HepG2 (cell line): Measurements from ENCODE around the gene PSMB9. TPM values are rescaled to one million over a fixed set of nuclear protein-coding genes. Genes with fewer than 3 reads are reported as not detected.

ENCODE experiments used
- ARNT2 ChIP-seq: sonication (generic); formaldehyde crosslinking; IDR thresholded peaks from 2 replicates; pipeline ENCODE4 v1.8.0; 2022; ENCODE audit warnings: mild to moderate bottlenecking, low read depth, missing genetic modification reagents, moderate library complexity
- ATF7 ChIP-seq, 2 experiments: fragments of 450-650 bp in 1 of 2; sonication (generic) in 1 of 2; formaldehyde crosslinking in 1 of 2; IDR thresholded peaks; 2 replicates each; pipeline versions ENCODE4 v1.4.0 to v1.6.1; 2016 to 2020; ENCODE audit warnings: antibody characterized with exemption in 1 of 2, mild to moderate bottlenecking in 1 of 2, missing genetic modification reagents in 1 of 2
- BRCA1 ChIP-seq: sonication (generic); formaldehyde crosslinking; IDR thresholded peaks from 2 replicates; pipeline ENCODE4 v1.4.0; 2020; ENCODE audit warnings: missing genetic modification reagents
- DMAP1 ChIP-seq: IDR thresholded peaks from 2 replicates; pipeline ENCODE4 v1.6.1; 2016
- FOXA3 ChIP-seq: IDR thresholded peaks from 2 replicates; pipeline ENCODE4 v1.6.1; 2016; ENCODE audit warnings: missing genetic modification reagents, missing compliant biosample characterization
- GFI1 ChIP-seq: sonication (generic); formaldehyde crosslinking; IDR thresholded peaks from 2 replicates; pipeline ENCODE4 v1.5.0; 2020; ENCODE audit warnings: missing genetic modification reagents, mild to moderate bottlenecking, borderline replicate concordance
- GTF3A ChIP-seq: sonication (generic); formaldehyde crosslinking; conservative IDR thresholded peaks from 2 replicates; pipeline ENCODE4 v1.4.0; 2020; ENCODE audit warnings: mild to moderate bottlenecking, missing genetic modification reagents
- KMT2A ChIP-seq: sonication (generic); formaldehyde crosslinking; IDR thresholded peaks from 2 replicates; pipeline ENCODE4 v1.4.0; 2020; ENCODE audit warnings: missing genetic modification reagents
- PHF8 ChIP-seq: sonication (generic); formaldehyde crosslinking; IDR thresholded peaks from 2 replicates; pipeline ENCODE4 v1.5.0; 2020; ENCODE audit warnings: missing genetic modification reagents
- RARG ChIP-seq: sonication (generic); formaldehyde crosslinking; IDR thresholded peaks from 2 replicates; pipeline ENCODE4 v1.4.0; 2020; ENCODE audit warnings: low read depth, mild to moderate bottlenecking, missing genetic modification reagents
- RBFOX2 ChIP-seq: fragments of 200-400 bp; formaldehyde crosslinking; IDR thresholded peaks from 2 replicates; pipeline ENCODE4 v1.6.1; 2017; ENCODE audit warnings: low read depth, mild to moderate bottlenecking, low read length
- SAFB2 ChIP-seq: sonication (generic); formaldehyde crosslinking; IDR thresholded peaks from 2 replicates; pipeline ENCODE4 v1.5.1; 2020; ENCODE audit warnings: missing genetic modification reagents, low read depth, mild to moderate bottlenecking, borderline replicate concordance
- SOX5 ChIP-seq: IDR thresholded peaks from 2 replicates; pipeline ENCODE4 v1.6.1; 2016; ENCODE audit warnings: borderline replicate concordance
- SSRP1 ChIP-seq: IDR thresholded peaks from 2 replicates; pipeline ENCODE4 v1.6.1; 2016; ENCODE audit warnings: control low read depth
- TBP ChIP-seq: sonication (generic); formaldehyde crosslinking; IDR thresholded peaks from 2 replicates; pipeline ENCODE4 v1.5.0; 2020; ENCODE audit warnings: missing genetic modification reagents
- ZIK1 ChIP-seq: sonication (generic); formaldehyde crosslinking; IDR thresholded peaks from 2 replicates; pipeline ENCODE4 v1.5.0; 2020; ENCODE audit warnings: mild to moderate bottlenecking, low read depth, missing genetic modification reagents, borderline replicate concordance
- ZNF124 ChIP-seq: sonication (generic); formaldehyde crosslinking; IDR thresholded peaks from 2 replicates; pipeline ENCODE4 v1.4.0; 2020; ENCODE audit warnings: missing genetic modification reagents
- ZNF274 ChIP-seq: sonication (generic); formaldehyde crosslinking; IDR thresholded peaks from 2 replicates; pipeline ENCODE4 v1.5.1; 2020; ENCODE audit warnings: mild to moderate bottlenecking, missing genetic modification reagents
- ZNF337 ChIP-seq: sonication (generic); formaldehyde crosslinking; IDR thresholded peaks from 2 replicates; pipeline ENCODE4 v1.5.1; 2020; ENCODE audit warnings: missing genetic modification reagents, low read depth, mild to moderate bottlenecking, borderline replicate concordance
- ZNF672 ChIP-seq: sonication (generic); formaldehyde crosslinking; IDR thresholded peaks from 2 replicates; pipeline ENCODE4 v1.8.1; 2022; ENCODE audit warnings: missing genetic modification reagents
- ZNF839 ChIP-seq: sonication (generic); formaldehyde crosslinking; IDR thresholded peaks from 2 replicates; pipeline ENCODE4 v1.4.0; 2020; ENCODE audit warnings: missing genetic modification reagents, mild to moderate bottlenecking, borderline replicate concordance
- ZNF878 ChIP-seq: sonication (generic); formaldehyde crosslinking; IDR thresholded peaks from 2 replicates; pipeline ENCODE4 v1.8.1; 2023; ENCODE audit warnings: mild to moderate bottlenecking, missing genetic modification reagents, moderate library complexity
- ZSCAN31 ChIP-seq: sonication (generic); formaldehyde crosslinking; IDR thresholded peaks from 2 replicates; pipeline ENCODE4 v1.5.0; 2020; ENCODE audit warnings: low read depth, mild to moderate bottlenecking, missing genetic modification reagents
- polyA plus RNA-seq, 8 experiments: library from polyadenylated mRNA; depleted of rRNA in 3 of 8; stranded (reverse) in 7 of 8; unstranded in 1 of 8; fragments of >200 nt; fragmentation: Illumina TruSeq in 4 of 8; extraction: Trizol in 4 of 8; gene quantifications; 2 replicates each; pipeline versions ENCODE4 v1.2.1 to v1.2.3, GENCODE V29; 2011 to 2016; ENCODE audit warnings: low read depth in 4 of 8, missing spikeins in 1 of 8, mixed read lengths in 1 of 8; ENCODE audit not compliant: insufficient read depth in 1 of 8
- total RNA-seq, 5 experiments: library from RNA; depleted of rRNA; stranded (reverse); fragments of >200 nt; fragmentation: Illumina TruSeq; extraction: Trizol; gene quantifications; 2 replicates each; pipeline ENCODE4 v1.2.3, GENCODE V29; 2016; ENCODE audit warnings: low read depth in 1 of 5
- TF ChIP-seq, protein P1 (sequence below): sonication (generic); formaldehyde crosslinking; conservative IDR thresholded peaks from 2 replicates; pipeline ENCODE4 v1.4.0; 2020; ENCODE audit warnings: missing genetic modification reagents
- TF ChIP-seq, protein P2 (sequence below): sonication (generic); formaldehyde crosslinking; IDR thresholded peaks from 2 replicates; pipeline ENCODE4 v1.8.0; 2022; ENCODE audit warnings: mild to moderate bottlenecking, missing genetic modification reagents, moderate library complexity
- TF ChIP-seq, protein P3 (sequence below): IDR thresholded peaks from 2 replicates; pipeline ENCODE4 v1.6.1; 2016; ENCODE audit warnings: mild to moderate bottlenecking
- TF ChIP-seq, protein P4 (sequence below): sonication (generic); formaldehyde crosslinking; IDR thresholded peaks from 2 replicates; pipeline ENCODE4 v1.8.1; 2023; ENCODE audit warnings: mild to moderate bottlenecking, missing genetic modification reagents
- TF ChIP-seq, protein P5 (sequence below): sonication (generic); formaldehyde crosslinking; IDR thresholded peaks from 2 replicates; pipeline ENCODE4 v1.8.1; 2023; ENCODE audit warnings: mild to moderate bottlenecking, inconsistent platforms, moderate library complexity, missing genetic modification reagents, borderline replicate concordance

The PSMB9 gene
- total and polyA plus RNA-seq, 2 of the 13 experiments (the other 11 are each of a cell fraction or from before 2014, with no cell fraction given) = 15.6 to 16.0 TPM

DNA sequence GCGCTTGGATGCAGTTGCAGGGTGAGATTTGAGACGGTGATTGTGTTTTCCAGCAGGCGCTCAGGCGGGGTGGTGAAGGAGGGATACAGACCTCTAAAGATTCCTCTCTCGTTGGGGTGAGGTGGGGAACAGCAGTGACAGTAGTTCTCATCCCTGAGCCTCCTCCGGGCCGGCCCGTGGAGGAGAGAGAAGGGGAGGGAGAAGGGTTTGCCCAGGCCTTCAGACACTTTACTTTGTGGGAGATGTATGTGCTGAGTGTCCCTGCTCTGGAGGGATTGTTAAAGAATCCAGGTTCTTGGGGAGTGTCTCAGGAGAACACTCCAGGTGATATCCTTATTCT is 41.0 kb downstream of the PSMB9 start (continued):
- TF ChIP-seq RARG (no peak), SOX5 (CRISPR knock-in tag) (no peak), BRCA1 (CRISPR knock-in tag) (no peak), ATF7 (IDR thresholded peaks at IDR 0.05) (no peak), ATF7 (CRISPR knock-in tag; IDR thresholded peaks at IDR 0.05) (no peak), SAFB2 (no peak), ARNT2 (CRISPR knock-in tag) (no peak), ZNF337 (CRISPR knock-in tag) (0 out of 2 replicates have a peak, but pooled peaks have one; percentile 23), ZNF672 (no peak), ZNF124 (CRISPR knock-in tag) (no peak), KMT2A (CRISPR knock-in tag) (0 out of 2 replicates have a peak, but pooled peaks have one; percentile 29), RBFOX2 (no peak), SSRP1 (CRISPR knock-in tag) (no peak), TBP (CRISPR knock-in tag) (no peak), GFI1 (CRISPR knock-in tag) (peak; percentile 10; the same call in 1 of the 2 replicates), ZIK1 (CRISPR knock-in tag) (0 out of 2 replicates have a peak, but pooled peaks have one; percentile 13), PHF8 (CRISPR knock-in tag) (no peak), DMAP1 (CRISPR knock-in tag) (0 out of 2 replicates have a peak, but pooled peaks have one; percentile 5), ZNF878 (no peak), GTF3A (CRISPR knock-in tag) (no peak), ZNF274 (CRISPR knock-in tag) (no peak), FOXA3 (CRISPR knock-in tag) (no peak), ZSCAN31 (CRISPR knock-in tag) (no peak), ZNF839 (0 out of 2 replicates have a peak, but pooled peaks have one; percentile 4)
- TF ChIP-seq, protein P1, sequence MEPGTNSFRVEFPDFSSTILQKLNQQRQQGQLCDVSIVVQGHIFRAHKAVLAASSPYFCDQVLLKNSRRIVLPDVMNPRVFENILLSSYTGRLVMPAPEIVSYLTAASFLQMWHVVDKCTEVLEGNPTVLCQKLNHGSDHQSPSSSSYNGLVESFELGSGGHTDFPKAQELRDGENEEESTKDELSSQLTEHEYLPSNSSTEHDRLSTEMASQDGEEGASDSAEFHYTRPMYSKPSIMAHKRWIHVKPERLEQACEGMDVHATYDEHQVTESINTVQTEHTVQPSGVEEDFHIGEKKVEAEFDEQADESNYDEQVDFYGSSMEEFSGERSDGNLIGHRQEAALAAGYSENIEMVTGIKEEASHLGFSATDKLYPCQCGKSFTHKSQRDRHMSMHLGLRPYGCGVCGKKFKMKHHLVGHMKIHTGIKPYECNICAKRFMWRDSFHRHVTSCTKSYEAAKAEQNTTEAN (CRISPR knock-in tag) = no peak
- TF ChIP-seq, protein P2, sequence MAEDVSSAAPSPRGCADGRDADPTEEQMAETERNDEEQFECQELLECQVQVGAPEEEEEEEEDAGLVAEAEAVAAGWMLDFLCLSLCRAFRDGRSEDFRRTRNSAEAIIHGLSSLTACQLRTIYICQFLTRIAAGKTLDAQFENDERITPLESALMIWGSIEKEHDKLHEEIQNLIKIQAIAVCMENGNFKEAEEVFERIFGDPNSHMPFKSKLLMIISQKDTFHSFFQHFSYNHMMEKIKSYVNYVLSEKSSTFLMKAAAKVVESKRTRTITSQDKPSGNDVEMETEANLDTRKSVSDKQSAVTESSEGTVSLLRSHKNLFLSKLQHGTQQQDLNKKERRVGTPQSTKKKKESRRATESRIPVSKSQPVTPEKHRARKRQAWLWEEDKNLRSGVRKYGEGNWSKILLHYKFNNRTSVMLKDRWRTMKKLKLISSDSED (CRISPR knock-in tag) = no peak
- TF ChIP-seq, protein P3, sequence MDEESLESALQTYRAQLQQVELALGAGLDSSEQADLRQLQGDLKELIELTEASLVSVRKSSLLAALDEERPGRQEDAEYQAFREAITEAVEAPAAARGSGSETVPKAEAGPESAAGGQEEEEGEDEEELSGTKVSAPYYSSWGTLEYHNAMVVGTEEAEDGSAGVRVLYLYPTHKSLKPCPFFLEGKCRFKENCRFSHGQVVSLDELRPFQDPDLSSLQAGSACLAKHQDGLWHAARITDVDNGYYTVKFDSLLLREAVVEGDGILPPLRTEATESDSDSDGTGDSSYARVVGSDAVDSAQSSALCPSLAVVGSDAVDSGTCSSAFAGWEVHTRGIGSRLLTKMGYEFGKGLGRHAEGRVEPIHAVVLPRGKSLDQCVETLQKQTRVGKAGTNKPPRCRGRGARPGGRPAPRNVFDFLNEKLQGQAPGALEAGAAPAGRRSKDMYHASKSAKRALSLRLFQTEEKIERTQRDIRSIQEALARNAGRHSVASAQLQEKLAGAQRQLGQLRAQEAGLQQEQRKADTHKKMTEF = no peak
- TF ChIP-seq, protein P4, sequence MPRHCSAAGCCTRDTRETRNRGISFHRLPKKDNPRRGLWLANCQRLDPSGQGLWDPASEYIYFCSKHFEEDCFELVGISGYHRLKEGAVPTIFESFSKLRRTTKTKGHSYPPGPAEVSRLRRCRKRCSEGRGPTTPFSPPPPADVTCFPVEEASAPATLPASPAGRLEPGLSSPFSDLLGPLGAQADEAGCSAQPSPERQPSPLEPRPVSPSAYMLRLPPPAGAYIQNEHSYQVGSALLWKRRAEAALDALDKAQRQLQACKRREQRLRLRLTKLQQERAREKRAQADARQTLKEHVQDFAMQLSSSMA = no peak
- TF ChIP-seq, protein P5, sequence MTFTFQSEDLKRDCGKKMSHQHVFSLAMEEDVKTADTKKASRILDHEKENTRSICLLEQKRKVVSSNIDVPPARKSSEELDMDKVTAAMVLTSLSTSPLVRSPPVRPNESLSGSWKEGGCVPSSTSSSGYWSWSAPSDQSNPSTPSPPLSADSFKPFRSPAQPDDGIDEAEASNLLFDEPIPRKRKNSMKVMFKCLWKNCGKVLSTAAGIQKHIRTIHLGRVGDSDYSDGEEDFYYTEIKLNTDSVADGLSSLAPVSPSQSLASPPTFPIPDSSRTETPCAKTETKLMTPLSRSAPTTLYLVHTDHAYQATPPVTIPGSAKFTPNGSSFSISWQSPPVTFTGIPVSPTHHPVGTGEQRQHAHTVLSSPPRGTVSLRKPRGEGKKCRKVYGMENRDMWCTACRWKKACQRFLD (CRISPR knock-in tag) = no peak
